ENCODE results near the gene P2RY2.

P2RY2 gene

DNA sequence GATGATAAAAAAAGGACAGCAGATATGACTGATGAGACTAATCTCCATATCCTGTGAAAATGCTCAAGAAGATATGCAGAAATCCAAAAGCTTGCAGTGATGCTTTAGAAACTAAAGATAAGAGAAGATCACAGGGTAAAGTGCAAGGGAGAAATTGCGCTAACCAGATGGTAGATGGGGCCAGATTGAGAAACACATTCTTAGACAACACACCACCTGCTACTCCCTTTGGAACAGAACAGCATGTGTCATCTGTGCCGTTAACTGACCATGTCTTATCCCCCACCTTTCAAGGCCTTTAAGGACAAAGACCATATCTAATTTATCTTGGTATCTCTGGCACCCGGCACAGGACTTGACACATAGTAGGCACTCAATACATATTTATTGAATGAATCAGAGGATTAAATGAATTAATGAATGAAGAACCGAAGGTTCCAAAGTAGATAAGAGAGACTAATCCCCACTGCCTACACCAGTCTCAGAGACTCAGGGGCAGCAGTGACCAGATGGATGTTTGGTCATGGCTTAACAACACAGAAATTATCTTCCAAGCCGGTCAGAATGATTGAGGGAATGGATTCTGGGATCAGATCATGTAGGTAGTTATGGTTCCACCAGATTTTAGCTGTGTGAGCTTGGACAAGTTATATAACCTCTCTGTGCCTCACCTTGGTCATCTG lies 12.3 kb upstream of the P2RY2 start:
- DNase-seq (ENCODE audit: insufficient read length, low spot score): no peak
- FAIRE-seq: no peak
- TF ChIP-seq, protein P1, sequence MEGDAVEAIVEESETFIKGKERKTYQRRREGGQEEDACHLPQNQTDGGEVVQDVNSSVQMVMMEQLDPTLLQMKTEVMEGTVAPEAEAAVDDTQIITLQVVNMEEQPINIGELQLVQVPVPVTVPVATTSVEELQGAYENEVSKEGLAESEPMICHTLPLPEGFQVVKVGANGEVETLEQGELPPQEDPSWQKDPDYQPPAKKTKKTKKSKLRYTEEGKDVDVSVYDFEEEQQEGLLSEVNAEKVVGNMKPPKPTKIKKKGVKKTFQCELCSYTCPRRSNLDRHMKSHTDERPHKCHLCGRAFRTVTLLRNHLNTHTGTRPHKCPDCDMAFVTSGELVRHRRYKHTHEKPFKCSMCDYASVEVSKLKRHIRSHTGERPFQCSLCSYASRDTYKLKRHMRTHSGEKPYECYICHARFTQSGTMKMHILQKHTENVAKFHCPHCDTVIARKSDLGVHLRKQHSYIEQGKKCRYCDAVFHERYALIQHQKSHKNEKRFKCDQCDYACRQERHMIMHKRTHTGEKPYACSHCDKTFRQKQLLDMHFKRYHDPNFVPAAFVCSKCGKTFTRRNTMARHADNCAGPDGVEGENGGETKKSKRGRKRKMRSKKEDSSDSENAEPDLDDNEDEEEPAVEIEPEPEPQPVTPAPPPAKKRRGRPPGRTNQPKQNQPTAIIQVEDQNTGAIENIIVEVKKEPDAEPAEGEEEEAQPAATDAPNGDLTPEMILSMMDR (IDR thresholded peaks at IDR 0.05; ENCODE audit: insufficient read depth, missing control alignments): no peak

DNA sequence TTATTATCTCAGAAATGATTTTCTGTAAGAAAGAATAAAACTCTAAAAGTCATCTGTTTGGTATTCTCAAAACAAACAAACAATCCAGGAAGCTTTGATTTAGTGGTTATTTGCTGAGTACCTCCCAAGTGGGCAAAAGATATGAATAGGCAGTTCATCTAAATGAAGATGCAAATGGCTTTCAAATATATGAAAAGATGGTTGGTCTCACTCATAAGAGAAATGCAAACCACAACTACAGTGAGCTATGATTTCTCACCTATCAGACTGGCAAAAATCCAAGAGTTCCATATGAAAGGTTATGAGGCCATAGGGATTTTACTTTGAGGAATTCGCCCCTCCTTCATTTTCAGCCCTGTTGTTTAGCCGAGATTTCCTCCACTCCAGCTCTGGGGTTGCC lies 11.3 kb upstream of the P2RY2 start:
- FAIRE-seq (no peak), DNase-seq (ENCODE audit: insufficient read length, low spot score) (no peak)
- TF ChIP-seq, protein P1 (IDR thresholded peaks at IDR 0.05; ENCODE audit: insufficient read depth, missing control alignments): no peak

DNA sequence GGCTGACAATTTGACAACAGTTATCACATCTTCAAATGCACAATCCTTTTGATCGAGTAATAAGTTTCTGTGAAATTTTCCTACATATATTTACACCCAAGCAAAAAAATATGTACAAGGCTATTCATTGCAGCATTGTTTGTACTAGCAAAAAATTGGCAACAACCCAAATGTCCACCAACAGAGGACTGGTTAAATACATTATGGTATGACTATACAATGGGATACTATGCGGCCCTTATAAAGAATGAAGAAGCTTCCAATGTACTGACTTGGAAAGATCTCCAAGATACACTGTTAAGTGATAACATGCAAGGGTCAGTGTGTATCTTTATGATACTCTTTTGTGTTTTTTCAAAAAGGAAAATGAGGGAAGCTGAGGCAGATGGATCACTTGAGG lies 8.2 kb upstream of the P2RY2 start:
- DNase-seq (ENCODE audit: insufficient read length, low spot score) (no peak), FAIRE-seq (no peak)
- TF ChIP-seq, protein P1 (IDR thresholded peaks at IDR 0.05; ENCODE audit: insufficient read depth, missing control alignments): no peak

DNA sequence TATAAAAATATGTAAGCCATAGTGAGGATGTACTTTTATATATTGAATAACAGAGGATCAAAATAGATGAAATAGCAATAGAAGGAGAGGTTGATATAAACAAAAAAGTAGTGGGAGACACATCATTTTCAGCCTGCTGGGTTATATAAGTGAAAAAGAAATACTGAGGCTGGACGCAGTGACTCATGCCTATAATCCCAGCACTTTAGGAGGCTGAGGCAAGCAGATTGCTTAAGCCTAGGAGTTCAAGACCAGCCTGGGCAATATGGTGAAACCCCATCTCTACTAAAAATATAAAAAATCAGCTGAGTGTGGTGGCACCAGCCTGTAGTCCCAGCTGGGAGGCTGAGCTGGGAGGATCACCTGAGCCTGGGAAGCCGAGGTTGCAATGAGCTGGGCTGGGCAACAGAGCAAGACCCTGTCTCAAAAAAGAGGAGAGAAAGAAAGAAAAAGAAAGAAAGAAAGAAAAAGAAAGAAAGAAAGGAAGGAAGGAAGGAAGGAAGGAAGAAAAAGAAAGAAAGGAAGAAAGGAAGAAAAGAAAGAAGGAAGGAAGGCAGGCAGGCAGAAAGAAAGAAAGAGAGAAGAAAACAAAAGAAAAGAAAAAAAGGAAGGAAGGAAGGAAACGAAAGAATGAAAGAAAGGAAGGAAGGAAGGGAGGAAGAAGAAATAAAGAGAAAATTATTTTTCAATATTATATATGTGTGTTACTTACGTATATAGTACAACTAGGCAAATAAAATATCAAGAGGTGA lies 7.0 kb upstream of the P2RY2 start:
- TF ChIP-seq, protein P1 (IDR thresholded peaks at IDR 0.05; ENCODE audit: insufficient read depth, missing control alignments): no peak

DNA sequence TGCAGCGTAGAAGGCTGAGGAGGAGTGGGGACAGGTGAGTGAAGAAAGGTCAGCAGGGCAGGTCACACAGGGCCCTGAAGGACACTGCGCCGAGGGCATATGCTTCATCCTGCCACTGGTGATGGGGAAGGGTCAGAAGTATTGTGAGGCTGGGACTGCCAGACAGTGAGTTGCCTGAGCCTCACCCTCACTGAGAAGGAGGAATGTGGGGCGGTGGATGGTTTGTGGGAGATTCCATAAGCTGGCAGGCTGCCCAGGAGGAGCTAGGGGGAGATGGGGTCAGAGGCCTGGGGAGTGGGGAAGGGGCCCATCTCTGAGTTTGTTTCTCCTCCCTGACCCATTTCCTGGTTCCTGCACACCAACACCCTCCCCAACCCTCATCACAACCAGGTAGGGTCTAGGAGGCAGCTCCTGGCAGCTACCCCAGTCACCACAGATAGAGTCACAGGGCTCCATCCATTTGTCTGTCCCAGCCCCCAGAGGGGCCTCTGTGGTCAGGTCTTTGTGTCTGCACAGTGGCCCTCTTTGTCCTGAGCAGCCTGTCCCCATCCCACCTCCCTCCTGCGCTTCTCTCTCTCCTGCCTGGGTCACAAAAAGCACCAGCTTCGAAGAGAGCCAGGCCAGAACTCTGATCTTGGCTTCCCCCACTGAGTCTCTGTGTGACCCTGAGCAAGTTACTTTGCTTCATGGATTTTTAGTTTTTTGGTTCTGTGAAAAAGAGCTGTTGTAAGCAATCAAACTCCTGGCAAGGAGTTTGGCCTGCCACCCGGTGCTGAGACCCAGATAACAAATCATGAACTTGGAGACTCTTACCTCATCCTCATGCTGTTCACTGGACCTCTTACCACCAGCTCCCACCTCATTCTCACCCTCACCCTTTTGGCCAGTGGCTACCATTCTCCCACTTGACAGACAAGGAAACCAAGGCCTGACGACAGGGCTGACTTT lies 4.6 kb upstream of the P2RY2 start:
- TF ChIP-seq, protein P1 (IDR thresholded peaks at IDR 0.05; ENCODE audit: insufficient read depth, missing control alignments): no peak
- DNase-seq (ENCODE audit: insufficient read length, low spot score) (no peak), FAIRE-seq (no peak)

More for the DNA sequence above, 7.0 kb upstream of the P2RY2 start:
- DNase-seq (ENCODE audit: insufficient read length, low spot score): no peak
- no peak for FAIRE-seq

DNA sequence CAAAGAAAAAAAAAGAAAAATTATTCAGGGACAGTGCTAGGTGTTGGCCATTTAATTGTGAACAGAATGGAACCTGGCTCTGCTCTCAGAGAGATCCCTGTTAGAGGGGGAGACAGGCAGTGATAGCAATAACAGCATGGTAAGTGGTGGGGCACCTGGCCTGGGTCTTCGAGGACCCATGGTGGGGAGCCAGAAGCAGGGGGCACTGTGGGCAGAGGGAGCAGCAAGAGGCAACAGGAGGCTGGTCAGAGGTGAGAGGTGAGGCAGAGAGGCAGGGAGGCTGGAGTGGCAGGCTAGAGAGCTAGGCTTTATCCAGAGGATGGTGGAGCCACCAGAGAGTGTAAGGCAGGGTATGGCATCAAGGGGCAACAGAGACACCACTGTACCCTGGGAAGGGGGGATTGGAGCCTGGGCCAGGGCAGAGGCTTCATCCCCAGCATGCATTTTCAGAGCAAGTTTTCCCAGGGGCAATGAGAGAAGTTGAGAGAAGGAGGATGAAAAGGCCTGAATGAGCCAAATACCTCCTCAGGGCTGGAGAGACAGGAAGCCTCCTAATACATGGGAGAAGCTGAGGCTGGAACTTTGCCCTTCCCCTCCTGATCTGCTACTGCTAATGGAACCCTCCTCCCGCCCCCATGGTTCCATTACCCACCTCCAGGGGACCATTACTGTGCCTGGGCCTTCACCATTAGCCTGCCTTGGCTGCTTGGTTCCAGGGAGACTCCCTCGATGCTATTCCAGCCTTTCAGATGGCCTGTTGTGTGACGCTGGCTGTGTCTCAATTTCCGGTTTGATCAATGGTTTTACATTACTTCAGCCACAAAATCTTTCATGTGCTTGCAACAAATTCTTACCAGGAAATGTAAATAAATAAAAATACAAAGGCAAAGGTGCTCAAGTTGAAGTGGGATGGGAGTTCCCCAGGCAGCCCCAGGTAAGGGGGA lies 2.6 kb upstream of the P2RY2 start:
- FAIRE-seq (no peak), DNase-seq (ENCODE audit: insufficient read length, low spot score) (no peak)
- TF ChIP-seq, protein P1 (IDR thresholded peaks at IDR 0.05; ENCODE audit: insufficient read depth, missing control alignments): no peak
